Cardiac fibroblast (primary cell): Measurements from ENCODE around the gene COX7B.
"Not testable (repeated sequence)": the region's sequence is repeated elsewhere in the genome, so short reads cannot be mapped to it uniquely, and the experiment has no call there.

Source experiments
- DNase-seq, 2 donors: peaks; one replicate each; pipeline versions ENCODE4 v3.0.0 to v3.0.0-alpha.2; 2010; ENCODE audit warnings: low read depth in 2 of 2
- H3K4me3 ChIP-seq, 2 donors: replicated peaks in 1 of 2; 1 replicate in 1 of 2; 2 replicates in 1 of 2; pipeline ENCODE4 v1.5.1; 2011; ENCODE audit warnings: low read depth in 2 of 2, low read length in 2 of 2, mild to moderate bottlenecking in 2 of 2, moderate library complexity in 1 of 2
- TF ChIP-seq, protein P1 (sequence below): IDR thresholded peaks from one replicate; pipeline ENCODE4 v1.5.1; 2011; ENCODE audit warnings: low read depth, mild to moderate bottlenecking, low read length, inconsistent platforms

COX7B gene

DNA sequence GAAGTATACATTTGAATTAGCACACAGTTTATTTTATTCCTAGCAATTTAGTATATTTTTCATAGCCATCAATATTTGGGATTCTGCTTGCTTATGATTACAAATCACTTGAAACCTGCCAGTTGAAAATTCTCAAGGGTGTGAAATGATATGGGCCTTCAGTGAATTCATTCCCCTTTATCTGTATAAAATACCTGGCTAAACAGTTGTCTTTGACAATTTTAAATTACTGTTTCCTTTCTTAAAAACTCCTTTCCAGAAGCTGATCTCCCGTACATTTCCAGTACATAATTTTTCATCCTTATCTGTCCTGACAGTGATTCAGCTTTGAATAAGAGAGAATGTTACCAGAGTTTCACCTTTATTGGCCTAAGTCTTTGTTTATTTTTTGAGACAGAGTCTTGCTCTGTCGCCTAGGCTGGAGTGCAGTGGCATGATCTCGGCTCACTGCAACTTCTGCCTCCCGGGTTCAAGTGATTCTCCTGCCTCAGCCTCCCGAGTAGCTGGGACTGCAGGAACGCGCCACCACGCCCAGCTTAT lies 25.1 kb downstream of the COX7B start:
- DNase-seq, result no peak
- H3K4me3 ChIP-seq, result no peak overlapping the region
- TF ChIP-seq, protein P1, sequence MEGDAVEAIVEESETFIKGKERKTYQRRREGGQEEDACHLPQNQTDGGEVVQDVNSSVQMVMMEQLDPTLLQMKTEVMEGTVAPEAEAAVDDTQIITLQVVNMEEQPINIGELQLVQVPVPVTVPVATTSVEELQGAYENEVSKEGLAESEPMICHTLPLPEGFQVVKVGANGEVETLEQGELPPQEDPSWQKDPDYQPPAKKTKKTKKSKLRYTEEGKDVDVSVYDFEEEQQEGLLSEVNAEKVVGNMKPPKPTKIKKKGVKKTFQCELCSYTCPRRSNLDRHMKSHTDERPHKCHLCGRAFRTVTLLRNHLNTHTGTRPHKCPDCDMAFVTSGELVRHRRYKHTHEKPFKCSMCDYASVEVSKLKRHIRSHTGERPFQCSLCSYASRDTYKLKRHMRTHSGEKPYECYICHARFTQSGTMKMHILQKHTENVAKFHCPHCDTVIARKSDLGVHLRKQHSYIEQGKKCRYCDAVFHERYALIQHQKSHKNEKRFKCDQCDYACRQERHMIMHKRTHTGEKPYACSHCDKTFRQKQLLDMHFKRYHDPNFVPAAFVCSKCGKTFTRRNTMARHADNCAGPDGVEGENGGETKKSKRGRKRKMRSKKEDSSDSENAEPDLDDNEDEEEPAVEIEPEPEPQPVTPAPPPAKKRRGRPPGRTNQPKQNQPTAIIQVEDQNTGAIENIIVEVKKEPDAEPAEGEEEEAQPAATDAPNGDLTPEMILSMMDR, result no peak

DNA sequence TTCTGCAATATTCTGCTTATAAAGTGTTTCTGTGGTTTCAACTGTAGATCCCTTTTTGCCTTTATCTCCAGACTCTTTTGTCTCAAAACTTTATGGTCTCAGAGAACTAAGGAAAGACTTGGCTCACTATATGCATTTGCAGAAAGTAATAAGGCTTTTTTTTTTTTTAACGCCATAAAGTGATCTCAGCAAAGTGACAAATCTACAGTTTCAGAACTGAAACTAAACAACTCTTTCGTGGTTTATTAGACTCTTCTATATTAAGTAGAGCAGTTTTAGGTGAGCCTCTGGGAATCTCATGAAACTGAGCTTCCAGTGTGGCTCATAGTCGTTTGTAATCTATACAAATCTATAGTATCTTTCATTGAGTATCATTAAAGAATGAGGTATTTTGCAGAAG lies 26.5 kb downstream of the COX7B start:
- DNase-seq, result no peak
- TF ChIP-seq, protein P1, result no peak
- no peak overlapping the region for H3K4me3 ChIP-seq

DNA sequence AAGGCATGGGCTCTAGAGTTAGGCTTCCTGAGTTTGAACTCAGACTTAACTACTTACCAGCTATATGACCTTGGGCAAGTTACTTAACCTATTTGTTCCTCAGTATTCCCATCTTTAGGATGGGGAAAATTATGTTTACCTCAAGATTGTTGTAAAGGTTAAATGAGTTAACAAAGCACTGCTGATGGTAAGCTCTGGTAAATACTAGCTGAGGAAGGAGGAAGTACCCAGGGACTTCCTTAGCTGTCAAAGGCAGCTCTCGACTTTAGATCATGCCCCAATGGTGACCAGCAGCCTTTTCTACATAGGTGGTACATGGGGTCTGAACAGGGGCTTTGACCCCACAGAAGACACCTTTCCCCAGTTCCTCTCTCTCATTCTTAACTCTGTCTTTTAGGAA lies 31.3 kb downstream of the COX7B start:
- H3K4me3 ChIP-seq, result no peak overlapping the region
- TF ChIP-seq, protein P1, result no peak
- no peak for DNase-seq

DNA sequence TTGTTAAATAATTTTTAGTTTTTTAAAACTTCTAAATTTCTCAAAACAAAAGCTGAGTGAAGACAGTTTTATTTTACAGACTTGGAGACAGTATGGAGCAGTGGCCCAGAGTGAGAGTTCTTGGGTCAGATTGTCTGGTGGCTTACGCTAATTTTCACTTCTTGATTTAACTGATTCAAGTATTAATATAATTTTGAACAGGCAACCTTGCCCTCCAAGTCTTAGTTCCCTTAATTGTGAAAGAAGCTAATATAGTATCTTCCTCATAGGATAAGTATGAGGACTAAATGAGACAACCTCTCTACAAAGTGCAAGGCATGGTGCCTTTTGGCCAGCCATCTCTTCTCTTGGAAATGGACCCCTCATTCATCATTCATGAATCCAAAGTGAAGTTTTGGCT lies 36.6 kb downstream of the COX7B start:
- no peak overlapping the region for H3K4me3 ChIP-seq
- DNase-seq, result no peak
- TF ChIP-seq, protein P1, result no peak

DNA sequence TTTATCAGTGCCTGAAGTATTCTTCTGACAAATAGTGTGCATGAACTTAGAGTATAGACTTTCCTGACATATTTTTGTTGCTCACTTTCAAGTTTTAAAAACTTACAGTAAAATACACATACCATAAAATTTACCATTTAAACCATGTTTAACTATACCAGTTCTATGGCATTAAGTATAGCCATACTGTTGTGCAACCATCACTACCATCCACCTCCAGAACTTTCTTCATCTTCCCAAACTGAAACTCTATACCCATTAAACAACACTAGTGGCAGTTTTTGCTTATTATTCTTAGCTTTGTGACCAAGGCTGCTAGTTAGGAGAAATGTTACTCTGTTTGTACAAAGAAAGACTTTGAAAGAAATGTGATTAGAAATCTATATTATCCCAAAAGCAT lies 37.0 kb downstream of the COX7B start:
- H3K4me3 ChIP-seq, result no peak overlapping the region
- TF ChIP-seq, protein P1, result no peak
- DNase-seq, result no peak

DNA sequence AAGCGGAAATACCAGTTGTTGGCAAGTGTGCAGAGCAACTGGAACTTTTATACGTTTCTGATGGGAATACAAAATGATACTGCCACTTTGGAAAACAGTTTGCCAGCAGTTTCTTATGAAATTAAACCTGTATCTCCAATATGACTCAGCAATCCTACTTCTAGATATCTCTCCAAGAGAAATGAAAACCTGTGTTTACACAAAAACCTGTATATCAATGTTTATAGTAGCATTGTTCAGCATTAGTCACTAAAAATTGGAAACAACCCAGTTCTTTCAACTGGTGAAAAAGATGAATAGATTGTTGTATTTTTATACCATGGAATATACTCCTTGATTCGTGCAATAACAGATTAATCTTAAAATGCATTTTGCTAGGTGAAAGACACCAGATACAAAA lies 38.0 kb downstream of the COX7B start:
- TF ChIP-seq, protein P1, result no peak
- peak; percentile 16 to 44 for DNase-seq
- no peak overlapping the region for H3K4me3 ChIP-seq

DNA sequence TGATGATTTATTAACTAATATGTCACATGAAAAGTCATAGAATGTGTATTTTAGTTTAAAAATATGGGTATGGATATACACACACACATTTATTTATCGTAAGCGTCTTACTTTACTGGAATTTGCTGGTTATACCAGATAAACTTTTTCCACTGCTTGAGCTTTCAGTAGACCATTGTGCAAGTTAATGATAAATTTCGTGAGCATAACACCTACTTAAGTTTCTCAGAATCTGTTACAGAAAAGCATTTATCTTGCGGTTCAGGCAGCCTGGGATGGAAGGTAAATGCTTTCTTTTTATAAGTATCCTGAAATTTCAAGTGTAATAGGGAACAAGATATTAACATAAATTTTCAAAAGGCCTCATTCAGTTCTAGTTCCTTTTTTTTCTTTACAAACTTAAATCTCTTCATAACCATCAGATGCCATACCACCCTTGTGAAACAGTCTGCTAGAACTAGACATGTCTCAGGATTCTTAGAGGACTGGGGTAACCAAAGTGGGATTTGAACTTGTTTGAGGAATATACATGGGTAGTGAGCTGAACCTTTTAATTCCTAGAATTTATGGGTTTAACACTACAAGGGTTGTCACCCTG lies 38.9 kb downstream of the COX7B start:
- H3K4me3 ChIP-seq, result no peak overlapping the region
- DNase-seq, result no peak
- TF ChIP-seq, protein P1, result no peak

DNA sequence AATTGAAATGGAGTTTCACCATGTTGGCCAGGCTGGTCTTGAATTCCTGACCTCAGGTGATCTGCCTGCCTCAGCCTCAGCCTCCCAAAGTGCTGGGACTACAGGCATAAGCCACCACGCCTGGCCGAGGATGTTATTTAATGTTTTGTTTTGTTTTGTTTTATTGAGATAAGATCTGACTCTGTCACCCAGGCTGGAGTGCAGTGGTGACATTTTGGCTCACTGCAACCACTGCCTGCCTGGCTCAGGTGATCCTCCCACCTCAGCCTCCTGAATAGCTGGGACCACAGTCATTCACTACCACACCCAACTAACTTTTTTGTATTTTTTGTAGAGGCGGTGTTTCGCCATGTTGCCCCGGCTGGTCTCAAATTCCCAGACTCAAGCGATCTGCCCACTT lies 45.8 kb downstream of the COX7B start:
- DNase-seq, H3K4me3 ChIP-seq: not testable (repeated sequence)
